Central memory CD4-positive, alpha-beta T cell (primary cell): ENCODE results near the gene ASCL1.

ENCODE experiments used
- DNase-seq: peaks from one replicate; pipeline ENCODE4 v3.0.0; 2022

ASCL1 gene

GRCh38 chr12:102980350-102980749, 22.9 kb downstream of the ASCL1 start:
- no peak for DNase-seq

DNA sequence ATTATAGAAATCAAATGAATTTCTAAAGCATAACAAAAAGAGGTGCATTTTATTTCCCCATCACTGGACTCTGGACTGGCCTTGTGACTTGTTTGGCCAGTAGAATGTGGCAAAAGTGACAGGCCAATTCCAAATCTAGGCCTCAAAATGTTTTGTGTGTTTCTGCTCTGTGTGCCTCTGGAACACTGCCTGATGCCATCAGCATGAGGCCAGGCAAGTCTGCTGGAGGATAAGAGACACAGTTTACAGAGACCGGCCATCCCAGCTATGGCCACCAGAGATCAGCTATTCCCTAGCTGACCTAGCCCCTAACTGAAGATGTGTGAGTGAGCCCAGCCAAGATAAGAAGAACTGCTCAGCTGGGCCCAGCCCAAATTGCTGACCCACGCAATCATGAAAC, 32.9 kb downstream of the ASCL1 start:
- no peak for DNase-seq

- DNase-seq = no peak
These were observed 34.8 kb downstream of the ASCL1 start for GRCh38 chr12:102992297-102992696.

DNA sequence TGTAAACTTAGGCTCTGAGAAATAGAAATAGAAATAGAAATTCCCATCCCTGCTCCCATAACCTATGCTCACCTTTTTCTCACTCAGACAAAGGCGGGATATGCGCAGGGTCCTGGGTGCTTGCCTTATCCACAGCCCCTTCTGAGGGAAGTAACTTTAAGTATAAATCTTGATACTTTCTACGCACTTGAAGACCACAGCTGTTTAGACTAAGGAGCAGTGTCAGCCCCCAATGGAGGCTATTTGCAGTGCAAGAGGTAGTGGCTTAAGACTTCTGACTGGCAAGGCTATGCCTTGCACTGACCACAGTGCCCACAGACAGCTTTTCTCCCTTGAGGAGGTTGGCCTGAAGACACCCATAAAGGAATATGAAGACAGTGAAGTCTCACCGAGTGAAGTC, 35.2 kb downstream of the ASCL1 start:
- DNase-seq = no peak

DNA sequence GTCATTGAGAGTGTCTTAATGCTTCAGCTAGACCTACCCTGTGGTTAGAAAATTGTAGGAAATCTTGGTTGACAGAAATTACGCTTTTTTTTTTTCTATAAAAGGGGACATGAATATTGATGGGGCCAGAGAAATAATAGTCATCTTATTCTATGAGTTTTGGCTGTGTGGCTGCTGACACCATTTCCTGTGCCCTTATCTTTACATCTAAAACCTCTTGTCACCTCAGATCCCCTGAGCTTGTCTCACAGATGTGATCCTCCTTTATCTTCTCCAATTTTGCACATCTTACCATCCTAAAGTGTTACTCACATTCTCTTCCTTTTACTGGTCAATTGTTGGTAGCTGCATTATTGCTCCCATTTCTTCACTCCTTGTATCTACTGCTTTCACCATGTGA, 36.1 kb downstream of the ASCL1 start:
- DNase-seq = no peak

DNA sequence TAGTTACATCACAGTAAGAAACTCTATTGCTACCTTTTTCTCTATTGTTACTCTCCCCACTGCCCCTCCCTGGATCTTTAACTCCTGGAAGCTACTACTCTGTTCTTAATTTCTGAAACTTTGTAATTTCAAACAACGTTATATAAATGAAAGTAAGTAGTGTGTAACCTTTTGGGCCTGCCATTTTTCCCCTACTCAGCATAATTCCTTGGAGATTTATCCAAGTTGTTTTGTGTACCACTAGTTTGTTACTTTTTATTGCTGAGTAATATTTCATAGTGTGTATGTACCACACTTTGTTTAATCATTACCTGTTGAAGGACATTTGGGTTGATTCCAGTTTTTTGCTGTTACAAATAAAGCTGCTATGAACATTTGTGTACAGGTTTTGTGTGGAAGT, 37.9 kb downstream of the ASCL1 start:
- no peak for DNase-seq
